ENCODE results near the gene INPP5K.

GRCh38 chr17:1471490-1471889 lies 44.9 kb downstream of the INPP5K start:
- TF ChIP-seq CTCF (IDR thresholded peaks at IDR 0.05; ENCODE audit: low read depth, low read length, poor library complexity, severe bottlenecking) (no peak), EZH2phosphoT487 (IDR thresholded peaks at IDR 0.05; ENCODE audit: borderline replicate concordance, low read length) (no peak)

All from DOHH2 (cell line).